ENCODE results near the gene TCP11L2.

DNA sequence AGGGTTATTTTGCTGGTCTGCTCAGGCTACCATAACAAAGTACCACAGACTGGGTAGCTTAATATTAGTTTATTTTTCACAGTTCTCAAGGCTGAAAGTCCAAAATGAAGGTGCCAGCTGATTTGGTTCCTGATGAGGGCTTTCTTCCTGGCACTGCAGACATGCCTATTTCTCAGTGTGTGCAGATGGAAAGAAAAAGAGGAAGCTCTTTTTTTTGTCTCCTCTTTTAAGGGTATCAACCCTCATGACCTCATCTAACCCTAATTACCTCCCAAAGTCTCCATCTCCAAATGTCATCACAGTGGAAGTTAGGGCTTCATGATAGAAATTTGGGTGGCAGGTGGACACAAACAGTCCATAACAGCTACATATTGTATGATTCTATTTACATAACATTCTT, 30.0 kb downstream of the TCP11L2 start:
- TF ChIP-seq, protein P1, sequence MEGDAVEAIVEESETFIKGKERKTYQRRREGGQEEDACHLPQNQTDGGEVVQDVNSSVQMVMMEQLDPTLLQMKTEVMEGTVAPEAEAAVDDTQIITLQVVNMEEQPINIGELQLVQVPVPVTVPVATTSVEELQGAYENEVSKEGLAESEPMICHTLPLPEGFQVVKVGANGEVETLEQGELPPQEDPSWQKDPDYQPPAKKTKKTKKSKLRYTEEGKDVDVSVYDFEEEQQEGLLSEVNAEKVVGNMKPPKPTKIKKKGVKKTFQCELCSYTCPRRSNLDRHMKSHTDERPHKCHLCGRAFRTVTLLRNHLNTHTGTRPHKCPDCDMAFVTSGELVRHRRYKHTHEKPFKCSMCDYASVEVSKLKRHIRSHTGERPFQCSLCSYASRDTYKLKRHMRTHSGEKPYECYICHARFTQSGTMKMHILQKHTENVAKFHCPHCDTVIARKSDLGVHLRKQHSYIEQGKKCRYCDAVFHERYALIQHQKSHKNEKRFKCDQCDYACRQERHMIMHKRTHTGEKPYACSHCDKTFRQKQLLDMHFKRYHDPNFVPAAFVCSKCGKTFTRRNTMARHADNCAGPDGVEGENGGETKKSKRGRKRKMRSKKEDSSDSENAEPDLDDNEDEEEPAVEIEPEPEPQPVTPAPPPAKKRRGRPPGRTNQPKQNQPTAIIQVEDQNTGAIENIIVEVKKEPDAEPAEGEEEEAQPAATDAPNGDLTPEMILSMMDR (conservative IDR thresholded peaks at IDR 0.05; ENCODE audit: low read depth, low read length), result no peak
- TF ChIP-seq POLR2A (IDR thresholded peaks at IDR 0.05; ENCODE audit: low read depth, low read length), result no peak
- no peak for TF ChIP-seq RFX5 (IDR thresholded peaks at IDR 0.05; ENCODE audit: low read depth, low read length)
- TF ChIP-seq RAD21 (IDR thresholded peaks at IDR 0.05; ENCODE audit: low read length), result no peak

Data from IMR-90 (cell line).